ENCODE measurements around the gene IL33. TPM values are rescaled to one million over a fixed set of nuclear protein-coding genes. Genes with fewer than 3 reads are reported as not detected.
A peak's percentile ranks its signal among the peaks of the same experiment; 100 is the strongest.

IL33 gene
- total and polyA plus RNA-seq, 2 experiments from 2014 or later = not detected

- ATAC-seq (no peak), DNase-seq (ENCODE audit: low spot score) (no peak)
- Histone ChIP-seq H4K20me1 (replicated peaks; ENCODE audit: insufficient read depth) (no peaks in the 10 kb centered on the region), H3K4me2 (no peak overlapping the region), H3K4me1 (ENCODE audit: insufficient read depth) (no peaks in the 10 kb centered on the region), H3K4me3 (no peak overlapping the region), H3K27ac (ENCODE audit: low read depth) (no peak overlapping the region), H3K9me2 (ENCODE audit: insufficient read depth) (no peaks in the 10 kb centered on the region), H3K79me2 (replicated peaks; ENCODE audit: insufficient read depth) (no peaks in the 10 kb centered on the region), H3K36me3 (ENCODE audit: insufficient read depth) (no peaks in the 10 kb centered on the region), H3K27me3 (ENCODE audit: insufficient read depth) (no peaks in the 10 kb centered on the region), H3F3A (replicated peaks; ENCODE audit: low read depth) (no peaks in the 10 kb centered on the region), H2AFZ (peak overlapping the region; percentile 76; the same call in 1 of the 2 replicates)
- no peak for TF ChIP-seq EZH2 (IDR thresholded peaks at IDR 0.05; ENCODE audit: low read depth, unreplicated experiment)
- no peak for TF ChIP-seq STAT1 (IDR thresholded peaks at IDR 0.05; ENCODE audit: unreplicated experiment)
- TF ChIP-seq POLR2AphosphoS5 (IDR thresholded peaks at IDR 0.05; ENCODE audit: low read depth) = no peak
- peaks cover 8% of the 10 kb centered on the region for H3K4me1 Mint-ChIP-seq
- no peak overlapping the region for H3K27ac Mint-ChIP-seq
- peaks cover 14% of the 10 kb centered on the region for H3K9me3 Mint-ChIP-seq
- H3K36me3 Mint-ChIP-seq (ENCODE audit: low read depth) = peaks cover 4% of the 10 kb centered on the region
- no peaks in the 10 kb centered on the region for H3K27me3 Mint-ChIP-seq (ENCODE audit: insufficient read depth, low read depth, poor library complexity)
- no peak overlapping the region for H3K4me3 Mint-ChIP-seq
Measured at GRCh38 chr9:6214903-6215302, 704 bp upstream of the IL33 start.

GRCh38 chr9:6216002-6216401, 395 bp downstream of the IL33 start:
- no peak for DNase-seq (ENCODE audit: low spot score)
- Mint-ChIP-seq H3K27me3 (ENCODE audit: insufficient read depth, low read depth, poor library complexity) (no peaks in the 10 kb centered on the region), H3K27ac (no peak overlapping the region), H3K4me3 (no peak overlapping the region), H3K9me3 (peaks cover 3% of the 10 kb centered on the region), H3K36me3 (ENCODE audit: low read depth) (no peaks in the 10 kb centered on the region; the same call in 2 of the 3 replicates), H3K4me1 (peaks cover 8% of the 10 kb centered on the region)
- H3F3A ChIP-seq (replicated peaks; ENCODE audit: low read depth) = no peaks in the 10 kb centered on the region
- H3K4me2 ChIP-seq = no peak overlapping the region
- TF ChIP-seq EZH2phosphoT487 (IDR thresholded peaks at IDR 0.05; ENCODE audit: unreplicated experiment) (no peak), ZNF114 (CRISPR knock-in tag; IDR thresholded peaks at IDR 0.05) (no peak), CTCF (conservative IDR thresholded peaks at IDR 0.05; ENCODE audit: low read depth in 2 of 2) (no peak), ETS1 (IDR thresholded peaks at IDR 0.05) (no peak), JUNB (IDR thresholded peaks at IDR 0.05; ENCODE audit: unreplicated experiment) (no peak)
- no peaks in the 10 kb centered on the region for H3K27me3 ChIP-seq (ENCODE audit: insufficient read depth)
- no peaks in the 10 kb centered on the region for H4K20me1 ChIP-seq (replicated peaks; ENCODE audit: insufficient read depth)
- no peak overlapping the region; the same call in 1 of the 2 replicates for H2AFZ ChIP-seq
- H3K4me1 ChIP-seq (ENCODE audit: insufficient read depth) = no peaks in the 10 kb centered on the region
- no peak overlapping the region for H3K27ac ChIP-seq (ENCODE audit: low read depth)
- ATAC-seq = no peak
- no peaks in the 10 kb centered on the region for H3K36me3 ChIP-seq (ENCODE audit: insufficient read depth)
- H3K9me2 ChIP-seq (ENCODE audit: insufficient read depth) = no peaks in the 10 kb centered on the region
- H3K79me2 ChIP-seq (replicated peaks; ENCODE audit: insufficient read depth) = no peaks in the 10 kb centered on the region
- H3K4me3 ChIP-seq = no peak overlapping the region

- no peak overlapping the region for H3K4me3 ChIP-seq
- H3K79me2 ChIP-seq (replicated peaks; ENCODE audit: insufficient read depth) = no peaks in the 10 kb centered on the region
- Mint-ChIP-seq H3K27ac (no peak overlapping the region), H3K4me1 (peaks cover 8% of the 10 kb centered on the region), H3K4me3 (no peak overlapping the region), H3K27me3 (ENCODE audit: insufficient read depth, low read depth, poor library complexity) (no peaks in the 10 kb centered on the region), H3K36me3 (ENCODE audit: low read depth) (no peaks in the 10 kb centered on the region), H3K9me3 (no peaks in the 10 kb centered on the region; the same call in 2 of the 3 replicates)
- H3K9me2 ChIP-seq (ENCODE audit: insufficient read depth) = no peaks in the 10 kb centered on the region
- H3K4me2 ChIP-seq = no peak overlapping the region
- no peak overlapping the region for H3K27ac ChIP-seq (ENCODE audit: low read depth)
- H3K36me3 ChIP-seq (ENCODE audit: insufficient read depth) = no peaks in the 10 kb centered on the region
- H3F3A ChIP-seq (replicated peaks; ENCODE audit: low read depth) = no peaks in the 10 kb centered on the region
- no peaks in the 10 kb centered on the region for H3K4me1 ChIP-seq (ENCODE audit: insufficient read depth)
- no peaks in the 10 kb centered on the region for H3K27me3 ChIP-seq (ENCODE audit: insufficient read depth)
- DNase-seq (ENCODE audit: low spot score) (no peak), ATAC-seq (no peak)
- H4K20me1 ChIP-seq (replicated peaks; ENCODE audit: insufficient read depth) = no peaks in the 10 kb centered on the region
- no peak overlapping the region for H2AFZ ChIP-seq
- TF ChIP-seq POLR2AphosphoS5 (IDR thresholded peaks at IDR 0.05; ENCODE audit: low read depth) (no peak), CTCF (conservative IDR thresholded peaks at IDR 0.05; ENCODE audit: low read depth in 2 of 2) (no peak), EZH2 (IDR thresholded peaks at IDR 0.05; ENCODE audit: low read depth, unreplicated experiment) (no peak), CREB1 (CRISPR knock-in tag; IDR thresholded peaks at IDR 0.05; ENCODE audit: low read depth) (no peak), EZH2phosphoT487 (IDR thresholded peaks at IDR 0.05; ENCODE audit: unreplicated experiment) (no peak), NANOG (IDR thresholded peaks at IDR 0.05; ENCODE audit: borderline replicate concordance) (no peak), ETS1 (IDR thresholded peaks at IDR 0.05) (no peak), ZNF331 (CRISPR knock-in tag; IDR thresholded peaks at IDR 0.05; ENCODE audit: low read depth) (no peak)
Measured at GRCh38 chr9:6216951-6217350, 1.3 kb downstream of the IL33 start.

All from GM23338 (cell line).